Measurements from ENCODE around the gene NTM. TPM values are rescaled to one million over a fixed set of nuclear protein-coding genes. Genes with fewer than 3 reads are reported as not detected.

The NTM gene
- total and polyA plus RNA-seq, 5 donors: 35.0 to 148 (median 88.2) TPM

GRCh38 chr11:131895865-131896264, 525.5 kb downstream of the NTM start:
- WGBS: 28% methylated on average over 2 of the region's 2 CpGs
- H3K4me3 ChIP-seq (ENCODE audit: low read length): no peak overlapping the region
- H3K4me1 ChIP-seq (ENCODE audit: control insufficient read depth, insufficient read depth, low read length): peaks cover 4% of the 10 kb centered on the region
- H3K27ac ChIP-seq (ENCODE audit: low read length): no peak overlapping the region
- intact Hi-C loops (cut with DNase I): no loop called here
- no peak for DNase-seq
- no peaks in the 10 kb centered on the region for H3K27me3 ChIP-seq (ENCODE audit: control insufficient read depth, insufficient read depth)
- ATAC-seq: no peak
- no peaks in the 10 kb centered on the region for H3K9me3 ChIP-seq (ENCODE audit: control insufficient read depth, low read length)

- intact Hi-C loops (cut with DNase I): no loop called here
Observed at GRCh38 chr11:131896978-131897615, 526.7 kb downstream of the NTM start.

GRCh38 chr11:131897956-131898355, 527.5 kb downstream of the NTM start:
- peaks cover 4% of the 10 kb centered on the region for H3K4me1 ChIP-seq (ENCODE audit: control insufficient read depth, insufficient read depth, low read length)
- DNase-seq: no peak
- H3K9me3 ChIP-seq (ENCODE audit: control insufficient read depth, low read length): no peaks in the 10 kb centered on the region
- 37% methylated on average over 5 of the region's 5 CpGs for WGBS
- ATAC-seq: no peak
- no peak overlapping the region for H3K4me3 ChIP-seq (ENCODE audit: low read length)
- no peak overlapping the region for H3K27ac ChIP-seq (ENCODE audit: low read length)
- intact Hi-C loops (cut with DNase I): no loop called here
- H3K27me3 ChIP-seq (ENCODE audit: control insufficient read depth, insufficient read depth): no peaks in the 10 kb centered on the region

More at GRCh38 chr11:131896978-131897615, 526.7 kb downstream of the NTM start:
- ATAC-seq (no peak), DNase-seq (no peak)
- H3K9me3 ChIP-seq (ENCODE audit: control insufficient read depth, low read length): no peaks in the 10 kb centered on the region
- no peaks in the 10 kb centered on the region for H3K27me3 ChIP-seq (ENCODE audit: control insufficient read depth, insufficient read depth)
- H3K4me3 ChIP-seq (ENCODE audit: low read length): no peak overlapping the region
- peaks cover 4% of the 10 kb centered on the region for H3K4me1 ChIP-seq (ENCODE audit: control insufficient read depth, insufficient read depth, low read length)
- WGBS: 93% methylated on average over 8 of the region's 8 CpGs
- H3K27ac ChIP-seq (ENCODE audit: low read length): no peak overlapping the region

GRCh38 chr11:131898949-131899348, 528.5 kb downstream of the NTM start:
- H3K27ac ChIP-seq (ENCODE audit: low read length): no peak overlapping the region
- WGBS: 78% methylated on average over 7 of the region's 7 CpGs
- no peak overlapping the region for H3K4me3 ChIP-seq (ENCODE audit: low read length)
- H3K27me3 ChIP-seq (ENCODE audit: control insufficient read depth, insufficient read depth): no peaks in the 10 kb centered on the region
- intact Hi-C loops (cut with DNase I): no loop called here
- no peak for ATAC-seq
- no peaks in the 10 kb centered on the region for H3K9me3 ChIP-seq (ENCODE audit: control insufficient read depth, low read length)
- peaks cover 4% of the 10 kb centered on the region for H3K4me1 ChIP-seq (ENCODE audit: control insufficient read depth, insufficient read depth, low read length)
- no peak for DNase-seq

GRCh38 chr11:131899950-131900580, 529.6 kb downstream of the NTM start:
- Histone ChIP-seq H3K4me3 (ENCODE audit: low read length) (no peak overlapping the region), H3K9me3 (ENCODE audit: control insufficient read depth, low read length) (no peaks in the 10 kb centered on the region), H3K27me3 (ENCODE audit: control insufficient read depth, insufficient read depth) (no peaks in the 10 kb centered on the region), H3K4me1 (ENCODE audit: control insufficient read depth, insufficient read depth, low read length) (no peaks in the 10 kb centered on the region), H3K27ac (ENCODE audit: low read length) (no peak overlapping the region)
- ATAC-seq (peak; percentile 84), DNase-seq (peak in 2 of 3 donors; percentile 61 to 83)
- WGBS: 37% methylated on average over 6 of the region's 6 CpGs
- intact Hi-C loops (cut with DNase I): loop anchor here in 2 of 4 donors (10.0 kb wide), 2 partner anchors 125 to 415 kb away; no protein-coding TSS in a partner anchor

GRCh38 chr11:131902421-131902820, 532.0 kb downstream of the NTM start:
- WGBS: 48% methylated on average over 1 of the region's 1 CpG
- DNase-seq: no peak
- Histone ChIP-seq H3K4me1 (ENCODE audit: control insufficient read depth, insufficient read depth, low read length) (no peaks in the 10 kb centered on the region), H3K27ac (ENCODE audit: low read length) (no peak overlapping the region), H3K27me3 (ENCODE audit: control insufficient read depth, insufficient read depth) (no peaks in the 10 kb centered on the region), H3K9me3 (ENCODE audit: control insufficient read depth, low read length) (no peaks in the 10 kb centered on the region), H3K4me3 (ENCODE audit: low read length) (no peak overlapping the region)
- intact Hi-C loops (cut with DNase I): loop anchor here in 2 of 4 donors (10.0 kb wide), 2 partner anchors 122 to 412 kb away; no protein-coding TSS in a partner anchor
- no peak for ATAC-seq

- 83% methylated on average over 5 of the region's 5 CpGs for WGBS
- intact Hi-C loops (cut with DNase I): loop anchor here in 2 of 4 donors (10.0 kb wide), 2 partner anchors 122 to 412 kb away; no protein-coding TSS in a partner anchor
- Histone ChIP-seq H3K4me3 (ENCODE audit: low read length) (no peak overlapping the region), H3K9me3 (ENCODE audit: control insufficient read depth, low read length) (no peaks in the 10 kb centered on the region), H3K4me1 (ENCODE audit: control insufficient read depth, insufficient read depth, low read length) (no peaks in the 10 kb centered on the region), H3K27me3 (ENCODE audit: control insufficient read depth, insufficient read depth) (no peaks in the 10 kb centered on the region), H3K27ac (ENCODE audit: low read length) (no peak overlapping the region)
- no peak for ATAC-seq
- DNase-seq: no peak
Observed at GRCh38 chr11:131903074-131903473, 532.7 kb downstream of the NTM start.

- DNase-seq (no peak), ATAC-seq (no peak)
- no peak overlapping the region for H3K27ac ChIP-seq (ENCODE audit: low read length)
- H3K4me3 ChIP-seq (ENCODE audit: low read length): no peak overlapping the region
- intact Hi-C loops (cut with DNase I): loop anchor here in 2 of 4 donors (10.0 kb wide), 2 partner anchors 120 to 410 kb away; no protein-coding TSS in a partner anchor
- H3K27me3 ChIP-seq (ENCODE audit: control insufficient read depth, insufficient read depth): no peaks in the 10 kb centered on the region
- 42% methylated on average over 3 of the region's 3 CpGs for WGBS
- no peaks in the 10 kb centered on the region for H3K4me1 ChIP-seq (ENCODE audit: control insufficient read depth, insufficient read depth, low read length)
- H3K9me3 ChIP-seq (ENCODE audit: control insufficient read depth, low read length): no peaks in the 10 kb centered on the region
Observed at GRCh38 chr11:131904756-131905155, 534.3 kb downstream of the NTM start.

- intact Hi-C loops (cut with DNase I): loop anchor here in 2 of 4 donors (10.0 kb wide), 2 partner anchors 118 to 408 kb away; no protein-coding TSS in a partner anchor
- Histone ChIP-seq H3K27ac (ENCODE audit: low read length) (no peak overlapping the region), H3K9me3 (ENCODE audit: control insufficient read depth, low read length) (no peaks in the 10 kb centered on the region), H3K4me1 (ENCODE audit: control insufficient read depth, insufficient read depth, low read length) (no peaks in the 10 kb centered on the region), H3K27me3 (ENCODE audit: control insufficient read depth, insufficient read depth) (no peaks in the 10 kb centered on the region), H3K4me3 (ENCODE audit: low read length) (no peak overlapping the region)
- no peak for DNase-seq
- WGBS: 28% methylated on average over 4 of the region's 4 CpGs
- ATAC-seq: peak; percentile 28 to 36
Observed at GRCh38 chr11:131906963-131907362, 536.5 kb downstream of the NTM start.

GRCh38 chr11:131907371-131907770, 537.0 kb downstream of the NTM start:
- 77% methylated on average over 5 of the region's 5 CpGs for WGBS
- no peak overlapping the region for H3K4me3 ChIP-seq (ENCODE audit: low read length)

GRCh38 chr11:131908316-131908715, 537.9 kb downstream of the NTM start:
- H3K4me1 ChIP-seq (ENCODE audit: control insufficient read depth, insufficient read depth, low read length): no peaks in the 10 kb centered on the region
- intact Hi-C loops (cut with DNase I): loop anchor here in 2 of 4 donors (10.0 kb wide), 2 partner anchors 116 to 406 kb away; no protein-coding TSS in a partner anchor

More at GRCh38 chr11:131907371-131907770, 537.0 kb downstream of the NTM start:
- no peak overlapping the region for H3K27ac ChIP-seq (ENCODE audit: low read length)
- intact Hi-C loops (cut with DNase I): loop anchor here in 2 of 4 donors (10.0 kb wide), 2 partner anchors 117 to 407 kb away; no protein-coding TSS in a partner anchor
- H3K27me3 ChIP-seq (ENCODE audit: control insufficient read depth, insufficient read depth): no peaks in the 10 kb centered on the region
- no peaks in the 10 kb centered on the region for H3K9me3 ChIP-seq (ENCODE audit: control insufficient read depth, low read length)
- no peak for DNase-seq
- H3K4me1 ChIP-seq (ENCODE audit: control insufficient read depth, insufficient read depth, low read length): no peaks in the 10 kb centered on the region
- no peak for ATAC-seq

More at GRCh38 chr11:131908316-131908715, 537.9 kb downstream of the NTM start:
- H3K4me3 ChIP-seq (ENCODE audit: low read length): no peak overlapping the region
- no peak for DNase-seq
- H3K27ac ChIP-seq (ENCODE audit: low read length): no peak overlapping the region
- H3K27me3 ChIP-seq (ENCODE audit: control insufficient read depth, insufficient read depth): no peaks in the 10 kb centered on the region
- no peak for ATAC-seq
- no peaks in the 10 kb centered on the region for H3K9me3 ChIP-seq (ENCODE audit: control insufficient read depth, low read length)
- 48% methylated on average over 2 of the region's 2 CpGs for WGBS
